Stimulated activated CD8-positive, alpha-beta memory T cell treated with anti-CD3 and anti-CD28 coated beads, Interleukin-2, amount 100 ng/mL, for 1 hour (primary cell): ENCODE results near the gene TMEM176B.

ENCODE experiments used
- DNase-seq, 2 donors: peaks; one replicate each; pipeline ENCODE4 v3.0.0-alpha.2; 2020; ENCODE audit warnings: low read depth in 2 of 2

TMEM176B gene

GRCh38 chr7:150799741-150800580, at the start of gene TMEM176B:
TSS of gene TMEM176B (minus strand) at chr7:150800364. CDS start at chr7:150796569, 3,795 bp downstream.
- no peak for DNase-seq

GRCh38 chr7:150849204-150849775, 49.1 kb upstream of the TMEM176B start:
- DNase-seq: no peak

GRCh38 chr7:150848561-150849115, 48.5 kb upstream of the TMEM176B start:
- DNase-seq: no peak

- DNase-seq: no peak
These were observed 47.9 kb upstream of the TMEM176B start for GRCh38 chr7:150848111-150848510.

GRCh38 chr7:150847536-150847935, 47.4 kb upstream of the TMEM176B start:
- no peak for DNase-seq

- no peak for DNase-seq
These were observed 46.3 kb upstream of the TMEM176B start for GRCh38 chr7:150846291-150847115.

GRCh38 chr7:150845421-150845861, 45.3 kb upstream of the TMEM176B start:
- DNase-seq: no peak

GRCh38 chr7:150842716-150843115, 42.6 kb upstream of the TMEM176B start:
- no peak for DNase-seq

GRCh38 chr7:150842018-150842417, 41.9 kb upstream of the TMEM176B start:
- DNase-seq: no peak

GRCh38 chr7:150838965-150839650, 38.9 kb upstream of the TMEM176B start:
- no peak for DNase-seq

- no peak for DNase-seq
These were observed 35.6 kb upstream of the TMEM176B start for GRCh38 chr7:150835702-150836280.

- DNase-seq: no peak
These were observed 34.9 kb upstream of the TMEM176B start for GRCh38 chr7:150835019-150835418.

- no peak for DNase-seq
These were observed 31.7 kb upstream of the TMEM176B start for GRCh38 chr7:150831851-150832250.

- no peak for DNase-seq
These were observed 30.8 kb upstream of the TMEM176B start for GRCh38 chr7:150830937-150831336.

- no peak for DNase-seq
These were observed 29.3 kb upstream of the TMEM176B start for GRCh38 chr7:150829426-150829825.

- no peak for DNase-seq
These were observed 28.2 kb upstream of the TMEM176B start for GRCh38 chr7:150828384-150828783.

GRCh38 chr7:150826061-150826849, 26.1 kb upstream of the TMEM176B start:
- no peak for DNase-seq

GRCh38 chr7:150824379-150825177, 24.4 kb upstream of the TMEM176B start:
- no peak for DNase-seq

- no peak for DNase-seq
These were observed 23.4 kb upstream of the TMEM176B start for GRCh38 chr7:150823484-150824126.
